H9 (cell line): ENCODE data around the gene RNF220. TPM values are rescaled to one million over a fixed set of nuclear protein-coding genes. Genes with fewer than 3 reads are reported as not detected.

ENCODE experiments used
- DNase-seq: peaks from one replicate; pipeline ENCODE4 v3.0.0-alpha.2; 2017
- H2AFZ ChIP-seq: one replicate; pipeline ENCODE4 v1.6.1; 2013; ENCODE audit warnings: mild to moderate bottlenecking, low read length, control low read depth, moderate library complexity
- H2AK5ac ChIP-seq: 2 replicates; pipeline ENCODE4 v1.6.1; 2013; ENCODE audit warnings: low read length, control low read depth, mixed read lengths; ENCODE audit not compliant: insufficient read length
- H2BK120ac ChIP-seq: one replicate; pipeline ENCODE4 v1.6.1; 2013; ENCODE audit warnings: low read depth, mild to moderate bottlenecking, low read length, control low read depth, inconsistent platforms; ENCODE audit not compliant: poor library complexity, severe bottlenecking
- H2BK12ac ChIP-seq: 2 replicates; pipeline ENCODE4 v1.6.1; 2013; ENCODE audit warnings: low read length, control low read depth, mixed read lengths, low read depth; ENCODE audit not compliant: insufficient read length
- H2BK15ac ChIP-seq: 2 replicates; pipeline ENCODE4 v1.6.1; 2013; ENCODE audit warnings: low read depth, low read length, control low read depth
- H2BK20ac ChIP-seq: one replicate; pipeline ENCODE4 v1.6.1; 2013; ENCODE audit warnings: low read depth, mild to moderate bottlenecking, low read length, control low read depth, inconsistent platforms; ENCODE audit not compliant: poor library complexity, severe bottlenecking
- H2BK5ac ChIP-seq: 2 replicates; pipeline ENCODE4 v1.6.1; 2013; ENCODE audit warnings: low read length, control low read depth, mixed read lengths; ENCODE audit not compliant: insufficient read length
- H3K14ac ChIP-seq: 2 replicates; pipeline ENCODE4 v1.6.1; 2013; ENCODE audit warnings: low read length, control low read depth; ENCODE audit not compliant: insufficient read depth
- H3K18ac ChIP-seq: 2 replicates; pipeline ENCODE4 v1.6.1; 2013; ENCODE audit warnings: low read depth, mild to moderate bottlenecking, mixed read lengths, low read length, control low read depth; ENCODE audit not compliant: insufficient read length
- H3K23ac ChIP-seq: 2 replicates; pipeline ENCODE4 v1.6.1; 2013; ENCODE audit warnings: low read length, control low read depth, mixed read lengths, low read depth; ENCODE audit not compliant: insufficient read length
- H3K23me2 ChIP-seq: 2 replicates; pipeline ENCODE4 v1.6.1; 2013; ENCODE audit warnings: low read depth, mild to moderate bottlenecking, mixed read lengths, low read length, control low read depth; ENCODE audit not compliant: insufficient read length, poor library complexity, severe bottlenecking
- H3K27ac ChIP-seq: 2 replicates; pipeline ENCODE4 v1.5.1; 2013; ENCODE audit warnings: low read length, control low read depth, mixed read lengths, low read depth; ENCODE audit not compliant: insufficient read length
- H3K27me3 ChIP-seq: 2 replicates; pipeline ENCODE4 v1.6.1; 2013; ENCODE audit warnings: low read length, control low read depth, inconsistent platforms; ENCODE audit not compliant: insufficient read depth
- H3K4ac ChIP-seq: 2 replicates; pipeline ENCODE4 v1.6.1; 2013; ENCODE audit warnings: low read depth, mild to moderate bottlenecking, control low read depth, inconsistent platforms, low read length, moderate library complexity
- H3K4me1 ChIP-seq: 2 replicates; pipeline ENCODE4 v1.6.1; 2013; ENCODE audit warnings: low read length, control low read depth, inconsistent platforms; ENCODE audit not compliant: insufficient read depth
- H3K4me2 ChIP-seq: 2 replicates; pipeline ENCODE4 v1.6.1; 2013; ENCODE audit warnings: low read length, control low read depth, mixed read lengths; ENCODE audit not compliant: insufficient read length, insufficient read depth
- H3K56ac ChIP-seq: 2 replicates; pipeline ENCODE4 v1.6.1; 2013; ENCODE audit warnings: low read depth, mild to moderate bottlenecking, mixed read lengths, low read length, control low read depth; ENCODE audit not compliant: insufficient read length
- H3K79me1 ChIP-seq: 2 replicates; pipeline ENCODE4 v1.6.1; 2013; ENCODE audit warnings: low read depth, mild to moderate bottlenecking, moderate library complexity, low read length, control low read depth, inconsistent platforms; ENCODE audit not compliant: insufficient read depth, poor library complexity, severe bottlenecking
- H3K79me2 ChIP-seq: 2 replicates; pipeline ENCODE4 v1.6.1; 2013; ENCODE audit warnings: low read length, control low read depth, inconsistent platforms; ENCODE audit not compliant: insufficient read depth
- H3K9ac ChIP-seq: 2 replicates; pipeline ENCODE4 v1.6.1; 2013; ENCODE audit warnings: low read length, control low read depth, mixed read lengths; ENCODE audit not compliant: insufficient read length; ENCODE audit errors: extremely low read depth
- H3K9me3 ChIP-seq: one replicate; pipeline ENCODE4 v1.6.1; 2013; ENCODE audit warnings: low read depth, low read length, inconsistent platforms; ENCODE audit not compliant: control insufficient read depth
- H3T11ph ChIP-seq: one replicate; pipeline ENCODE4 v1.6.1; 2013; ENCODE audit warnings: mild to moderate bottlenecking, low read length, control low read depth, inconsistent platforms
- H4K20me1 ChIP-seq: one replicate; pipeline ENCODE4 v1.6.1; 2013; ENCODE audit not compliant: control insufficient read depth, insufficient read length, insufficient read depth
- H4K5ac ChIP-seq: 2 replicates; pipeline ENCODE4 v1.6.1; 2013; ENCODE audit warnings: low read depth, mild to moderate bottlenecking, mixed read lengths, low read length, control low read depth; ENCODE audit not compliant: insufficient read length
- H4K8ac ChIP-seq: replicated peaks from 2 replicates; pipeline ENCODE4 v1.6.1; 2013; ENCODE audit warnings: low read length, control low read depth, mixed read lengths, low read depth; ENCODE audit not compliant: insufficient read length
- H4K91ac ChIP-seq: 2 replicates; pipeline ENCODE4 v1.6.1; 2013; ENCODE audit warnings: low read depth, mild to moderate bottlenecking, moderate library complexity, mixed read lengths, low read length, control low read depth; ENCODE audit not compliant: insufficient read length
- H3K27ac Mint-ChIP-seq, 3 experiments: 2 replicates in 2 of 3; 3 replicates in 1 of 3; pipeline ENCODE4 v1.8.0; 2020 to 2021; ENCODE audit warnings: mixed read lengths in 3 of 3, mild to moderate bottlenecking in 1 of 3, moderate library complexity in 1 of 3
- H3K27me3 Mint-ChIP-seq: 2 replicates; pipeline ENCODE4 v1.8.0; 2021; ENCODE audit warnings: low read depth, mild to moderate bottlenecking, moderate library complexity, mixed read lengths
- H3K36me3 Mint-ChIP-seq, 3 experiments: 2 replicates in 2 of 3; 3 replicates in 1 of 3; pipeline ENCODE4 v1.8.0; 2020 to 2021; ENCODE audit warnings: low read depth in 3 of 3, mixed read lengths in 3 of 3; ENCODE audit not compliant: insufficient read depth in 1 of 3
- H3K4me1 Mint-ChIP-seq, 2 experiments: 2 replicates each; pipeline ENCODE4 v1.8.0; 2020; ENCODE audit warnings: mixed read lengths in 2 of 2
- H3K4me3 Mint-ChIP-seq, 2 experiments: 2 replicates in 1 of 2; 3 replicates in 1 of 2; pipeline ENCODE4 v1.8.0; 2020 to 2021; ENCODE audit warnings: mild to moderate bottlenecking in 2 of 2, mixed read lengths in 2 of 2, moderate library complexity in 1 of 2
- H3K9me3 Mint-ChIP-seq, 2 experiments: 2 replicates in 1 of 2; 3 replicates in 1 of 2; pipeline ENCODE4 v1.8.0; 2020; ENCODE audit warnings: mild to moderate bottlenecking in 2 of 2, mixed read lengths in 2 of 2, moderate library complexity in 1 of 2
- WGBS: extraction: QIAGEN DNeasy Blood & Tissue Kit; methylation state at CpG from one replicate; pipeline ENCODE4 v1.1.7; 2013; ENCODE audit warnings: missing lambda C conversion rate, low lambda C conversion rate, mixed read lengths; ENCODE audit not compliant: insufficient read length; ENCODE audit errors: extremely low coverage; 5-methylcytosine and 5-hydroxymethylcytosine counted together
- total RNA-seq: library from RNA; stranded (reverse); gene quantifications from 2 replicates; pipeline ENCODE4 v1.2.1, GENCODE V29; 2021
- TF ChIP-seq, protein P1 (sequence below): fragments of 200-600 bp; sonication (generic); conservative IDR thresholded peaks from 3 replicates; pipeline ENCODE4 v1.8.0; 2021; ENCODE audit warnings: antibody characterized with exemption, mild to moderate bottlenecking

Gene RNF220
- total RNA-seq, 1 experiment from 2014 or later = 109 TPM

DNA sequence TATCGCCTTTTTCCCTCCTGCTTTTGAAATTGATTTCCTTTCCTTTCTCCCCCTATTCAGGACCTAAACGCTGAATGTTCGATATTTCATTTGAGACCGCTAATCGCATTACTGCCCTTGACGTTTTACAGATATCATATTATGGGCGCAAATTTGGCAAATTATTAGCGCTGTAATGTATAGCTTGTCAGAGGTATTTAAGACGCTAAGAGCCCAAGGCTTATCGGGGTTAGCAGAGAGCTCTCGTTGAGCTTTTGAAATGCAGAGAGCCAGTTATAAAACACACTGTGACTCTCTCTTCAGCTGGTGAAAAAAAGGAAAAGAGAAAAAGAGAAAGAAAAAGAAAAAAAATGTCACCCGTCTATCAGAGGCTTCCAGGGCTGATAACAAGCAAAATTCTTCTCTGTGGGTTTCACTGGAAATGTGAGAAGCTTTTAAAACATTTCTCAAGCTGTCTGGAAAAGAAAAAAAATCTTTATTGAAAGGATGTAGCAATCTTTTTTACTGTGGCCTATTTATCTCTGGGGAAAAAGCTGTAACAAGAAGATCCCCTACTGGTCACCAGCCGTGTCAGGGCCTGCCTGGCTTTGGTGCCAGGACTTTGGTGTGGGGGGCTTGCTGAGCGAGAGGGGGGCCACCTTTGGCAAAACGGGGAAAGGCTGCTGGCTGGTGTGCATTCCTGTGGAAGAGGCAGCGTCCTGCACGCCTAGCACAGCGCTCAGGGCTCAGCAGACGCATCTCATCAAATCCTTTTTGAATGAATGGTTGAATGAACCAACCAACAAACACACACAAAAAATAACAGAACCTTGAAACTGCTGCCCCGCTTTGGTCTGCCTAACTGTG is 119.8 kb downstream of the RNF220 start:
- Mint-ChIP-seq H3K27ac (no peak overlapping the region), H3K9me3 (no peaks in the 10 kb centered on the region), H3K4me3 (no peak overlapping the region), H3K27me3 (peaks cover 16% of the 10 kb centered on the region), H3K4me1 (peaks cover 12 to 15% of the 10 kb centered on the region in 2 experiments), H3K36me3 (peaks cover 0 to 6% (median 0%) of the 10 kb centered on the region in 3 experiments; a peak in 2 of 7 replicates)
- no peak for DNase-seq
- WGBS = no CpG with 5 or more reads among the region's 20 CpGs
- Histone ChIP-seq H3T11ph (no peak overlapping the region), H3K14ac (no peak overlapping the region; the same call in 1 of the 2 replicates), H3K56ac (no peak overlapping the region), H2BK12ac (peak overlapping the region; percentile 28), H3K9ac (peak overlapping the region; percentile 0), H2BK120ac (no peak overlapping the region), H3K27me3 (no peaks in the 10 kb centered on the region), H2AFZ (no peak overlapping the region), H2BK5ac (no peak overlapping the region), H3K9me3 (no peaks in the 10 kb centered on the region), H4K91ac (no peak overlapping the region), H4K5ac (no peak overlapping the region), H2BK15ac (no peak overlapping the region), H2BK20ac (no peak overlapping the region), H4K20me1 (no peaks in the 10 kb centered on the region), H2AK5ac (no peak overlapping the region), H4K8ac (no peak overlapping the region), H3K79me2 (no peaks in the 10 kb centered on the region), H3K4ac (peak overlapping the region; percentile 45; the same call in 1 of the 2 replicates), H3K23me2 (peaks cover 6% of the 10 kb centered on the region), H3K4me2 (peak overlapping the region; percentile 90), H3K4me1 (peaks cover 11% of the 10 kb centered on the region; the same call in 1 of the 2 replicates), H3K23ac (no peak overlapping the region), H3K79me1 (no peaks in the 10 kb centered on the region), H3K27ac (peak overlapping the region; percentile 28), H3K18ac (peak overlapping the region; percentile 80)
- TF ChIP-seq, protein P1, sequence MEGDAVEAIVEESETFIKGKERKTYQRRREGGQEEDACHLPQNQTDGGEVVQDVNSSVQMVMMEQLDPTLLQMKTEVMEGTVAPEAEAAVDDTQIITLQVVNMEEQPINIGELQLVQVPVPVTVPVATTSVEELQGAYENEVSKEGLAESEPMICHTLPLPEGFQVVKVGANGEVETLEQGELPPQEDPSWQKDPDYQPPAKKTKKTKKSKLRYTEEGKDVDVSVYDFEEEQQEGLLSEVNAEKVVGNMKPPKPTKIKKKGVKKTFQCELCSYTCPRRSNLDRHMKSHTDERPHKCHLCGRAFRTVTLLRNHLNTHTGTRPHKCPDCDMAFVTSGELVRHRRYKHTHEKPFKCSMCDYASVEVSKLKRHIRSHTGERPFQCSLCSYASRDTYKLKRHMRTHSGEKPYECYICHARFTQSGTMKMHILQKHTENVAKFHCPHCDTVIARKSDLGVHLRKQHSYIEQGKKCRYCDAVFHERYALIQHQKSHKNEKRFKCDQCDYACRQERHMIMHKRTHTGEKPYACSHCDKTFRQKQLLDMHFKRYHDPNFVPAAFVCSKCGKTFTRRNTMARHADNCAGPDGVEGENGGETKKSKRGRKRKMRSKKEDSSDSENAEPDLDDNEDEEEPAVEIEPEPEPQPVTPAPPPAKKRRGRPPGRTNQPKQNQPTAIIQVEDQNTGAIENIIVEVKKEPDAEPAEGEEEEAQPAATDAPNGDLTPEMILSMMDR = no peak
